HCT116 (cell line): ENCODE measurements around the gene GALNT2. TPM values are rescaled to one million over a fixed set of nuclear protein-coding genes. Genes with fewer than 3 reads are reported as not detected.

Experiments
- ATAC-seq: fragments of 200-7000 bp; cut with Tn5 transposase; 2 replicates; pipeline ENCODE4 v1.9.1; 2020; ENCODE audit warnings: mild to moderate bottlenecking, moderate library complexity
- BruUV-seq: library from RNA; stranded (reverse); fragments of 400-500 nt; replicated peaks from 2 replicates; lab custom pipeline; 2021; lab: Mats Ljungman, UMichigan
- CTCF ChIA-PET: fragments of 300-600 bp; sonication (Branson Sonifier 250); formaldehyde crosslinking; loops from one replicate; lab custom pipeline; 2021; ENCODE audit warnings: antibody characterized with exemption; lab: Charles Lee
- POLR2A ChIA-PET: fragments of 300-600, 350-600 bp; sonication (Branson Sonifier 250); formaldehyde crosslinking; loops from one replicate; lab custom pipeline; 2021; ENCODE audit warnings: antibody characterized with exemption; lab: Charles Lee
- RAD21 ChIA-PET, 2 experiments: fragments of 300-600 bp; sonication (Branson Sonifier 250); formaldehyde crosslinking; loops; one replicate each; lab custom pipeline; 2023; ENCODE audit warnings: low total read pairs in 2 of 2; ENCODE audit not compliant: uncharacterized antibody in 2 of 2, unreplicated experiment in 2 of 2, low non-redundant PET in 1 of 2; lab: Charles Lee
- DNase-seq: peaks from one replicate; pipeline ENCODE4 v3.0.0-alpha.2; 2010; ENCODE audit warnings: low read depth, low spot score
- H2AFZ ChIP-seq: fragments of 200-600 bp; shearing (Covaris generic), sonication (generic); 2 replicates; pipeline ENCODE4 v1.6.1; 2017; ENCODE audit warnings: low read depth, mixed run types, mixed read lengths, antibody characterized with exemption, low read length; ENCODE audit not compliant: poor library complexity, severe bottlenecking
- H3K27ac ChIP-seq: 2 replicates; pipeline ENCODE4 v1.5.1; 2012; ENCODE audit warnings: low read depth, low read length
- H3K27me3 ChIP-seq: fragments of 200-600 bp; sonication (generic); 2 replicates; pipeline ENCODE4 v1.6.1; 2016; ENCODE audit warnings: mixed run types, low read length, mixed read lengths; ENCODE audit not compliant: insufficient read depth
- H3K36me3 ChIP-seq, 2 experiments: fragments of 200-500 bp in 1 of 2; fragments of 200-600 bp in 1 of 2; sonication (Bioruptor generic) in 1 of 2; sonication (generic) in 1 of 2; 2 replicates each; pipeline versions ENCODE4 v1.5.1 to v1.6.1; 2014 to 2016; ENCODE audit warnings: low read length in 2 of 2, inconsistent platforms in 1 of 2, mixed read lengths in 1 of 2, mixed run types in 1 of 2; ENCODE audit not compliant: insufficient read depth in 2 of 2, control insufficient read depth in 1 of 2
- H3K4me1 ChIP-seq, 2 experiments: fragments of 200-600 bp in 1 of 2; sonication (generic) in 1 of 2; 2 replicates each; pipeline versions ENCODE4 v1.5.1 to v1.6.1; 2012 to 2017; ENCODE audit warnings: low read length in 2 of 2, inconsistent platforms in 1 of 2, mild to moderate bottlenecking in 1 of 2, mixed read lengths in 1 of 2, mixed run types in 1 of 2, moderate library complexity in 1 of 2; ENCODE audit not compliant: insufficient read depth in 2 of 2, control insufficient read depth in 1 of 2
- H3K4me2 ChIP-seq: fragments of 200-600 bp; sonication (generic); 2 replicates; pipeline ENCODE4 v1.6.1; 2017; ENCODE audit warnings: mixed run types, low read length, mixed read lengths
- H3K4me3 ChIP-seq, 2 experiments: fragments of 200-600 bp in 1 of 2; sonication (generic) in 1 of 2; replicated peaks in 1 of 2; 2 replicates each; pipeline ENCODE4 v1.5.1; 2011 to 2016; ENCODE audit warnings: low read length in 2 of 2, control low read depth in 1 of 2, low read depth in 1 of 2, mild to moderate bottlenecking in 1 of 2, mixed read lengths in 1 of 2, mixed run types in 1 of 2
- H3K79me2 ChIP-seq: fragments of 200-600 bp; sonication (generic); 2 replicates; pipeline ENCODE4 v1.6.1; 2017; ENCODE audit warnings: mild to moderate bottlenecking, mixed run types, low read length, moderate library complexity, mixed read lengths; ENCODE audit not compliant: insufficient read depth
- H3K9ac ChIP-seq: fragments of 200-600 bp; sonication (generic); 2 replicates; pipeline ENCODE4 v1.6.1; 2016; ENCODE audit warnings: low read length, mixed read lengths
- H3K9me2 ChIP-seq: fragments of 200-600 bp; sonication (generic), shearing (Covaris generic); 2 replicates; pipeline ENCODE4 v1.6.1; 2017; ENCODE audit warnings: mixed run types, mild to moderate bottlenecking, moderate library complexity; ENCODE audit not compliant: insufficient read depth
- H3K9me3 ChIP-seq, 2 experiments: fragments of 200-500 bp in 1 of 2; fragments of 200-600 bp in 1 of 2; sonication (Bioruptor generic) in 1 of 2; sonication (generic) in 1 of 2; 2 replicates each; pipeline ENCODE4 v1.6.1; 2014 to 2017; ENCODE audit warnings: low read length in 2 of 2, mixed read lengths in 2 of 2, inconsistent platforms in 1 of 2, low read depth in 1 of 2, mild to moderate bottlenecking in 1 of 2, mixed run types in 1 of 2, moderate library complexity in 1 of 2; ENCODE audit not compliant: control insufficient read depth in 1 of 2, insufficient read depth in 1 of 2
- H4K20me1 ChIP-seq: fragments of 200-600 bp; sonication (generic), shearing (Covaris generic); 2 replicates; pipeline ENCODE4 v1.6.1; 2017; ENCODE audit warnings: mixed run types, mild to moderate bottlenecking, moderate library complexity; ENCODE audit not compliant: insufficient read depth
- CBX3 ChIP-seq: IDR thresholded peaks from 2 replicates; pipeline ENCODE4 v1.6.1; 2012; ENCODE audit warnings: low read depth
- CEBPB ChIP-seq: IDR thresholded peaks from 2 replicates; pipeline ENCODE4 v1.6.1; 2012; ENCODE audit warnings: low read depth
- EGR1 ChIP-seq: IDR thresholded peaks from 2 replicates; pipeline ENCODE4 v1.6.1; 2012; ENCODE audit warnings: low read depth
- EZH2 ChIP-seq: fragments of 200-600 bp; sonication (generic); IDR thresholded peaks from 2 replicates; pipeline ENCODE4 v1.6.1; 2017; ENCODE audit warnings: antibody characterized with exemption, mixed run types
- FOSL1 ChIP-seq: IDR thresholded peaks from 2 replicates; pipeline ENCODE4 v1.6.1; 2012; ENCODE audit warnings: low read depth
- JUND ChIP-seq: IDR thresholded peaks from 2 replicates; pipeline ENCODE4 v1.6.1; 2012
- POLR2A ChIP-seq: IDR thresholded peaks from 2 replicates; pipeline ENCODE4 v1.7.0; 2011; ENCODE audit warnings: borderline replicate concordance; ENCODE audit not compliant: insufficient read depth, insufficient read length; ENCODE audit errors: extremely low read depth
- RAD21 ChIP-seq: IDR thresholded peaks from 2 replicates; pipeline ENCODE4 v1.6.1; 2012; ENCODE audit warnings: low read depth, mild to moderate bottlenecking
- SRF ChIP-seq: IDR thresholded peaks from 2 replicates; pipeline ENCODE4 v1.6.1; 2012; ENCODE audit warnings: low read depth
- TCF7L2 ChIP-seq: IDR thresholded peaks from 2 replicates; pipeline ENCODE4 v1.7.0; 2011; ENCODE audit warnings: borderline replicate concordance, inconsistent platforms; ENCODE audit not compliant: insufficient read depth, insufficient read length; ENCODE audit errors: extremely low read depth
- YY1 ChIP-seq: IDR thresholded peaks from 2 replicates; pipeline ENCODE4 v1.6.1; 2011; ENCODE audit warnings: low read length, low read depth, moderate library complexity, mild to moderate bottlenecking; ENCODE audit not compliant: insufficient replicate concordance; ENCODE audit errors: extremely low read depth
- ZNF274 ChIP-seq: fragments of 200-500 bp; sonication (Bioruptor generic); IDR thresholded peaks from 2 replicates; pipeline ENCODE4 v1.6.1; 2014; ENCODE audit warnings: mild to moderate bottlenecking, low read depth, low read length, inconsistent platforms
- intact Hi-C: fragments of 100-400 bp; cut with micrococcal nuclease; formaldehyde crosslinking; loops from 2 replicates; pipeline ENCODE4 v1.10.0; 2022
- total RNA-seq: library from RNA; stranded (reverse); gene quantifications from one replicate; pipeline ENCODE4 v1.2.1, GENCODE V29; 2021; ENCODE audit not compliant: unreplicated experiment
- TF ChIP-seq, protein P1 (sequence below): IDR thresholded peaks from 2 replicates; pipeline ENCODE4 v1.6.1; 2011; ENCODE audit warnings: mild to moderate bottlenecking, low read length, moderate library complexity; ENCODE audit not compliant: insufficient replicate concordance; ENCODE audit errors: extremely low read depth
- TF ChIP-seq, protein P2 (sequence below), 3 experiments: fragments of 200-600 bp in 1 of 3; sonication (generic) in 1 of 3; IDR thresholded peaks in 2 of 3; conservative IDR thresholded peaks in 1 of 3; 2 replicates each; pipeline ENCODE4 v1.5.1; 2012 to 2017; ENCODE audit warnings: low read depth in 2 of 3, low read length in 2 of 3, antibody characterized with exemption in 1 of 3, borderline replicate concordance in 1 of 3, control low read depth in 1 of 3, mild to moderate bottlenecking in 1 of 3, mixed read lengths in 1 of 3, mixed run types in 1 of 3, moderate library complexity in 1 of 3; ENCODE audit not compliant: insufficient read depth in 1 of 3
- TF ChIP-seq, protein P3 (sequence below): IDR thresholded peaks from 2 replicates; pipeline ENCODE4 v1.6.1; 2012
- TF ChIP-seq, protein P4 (sequence below): IDR thresholded peaks from 2 replicates; pipeline ENCODE4 v1.6.1; 2012; ENCODE audit warnings: low read depth
- TF ChIP-seq, protein P5 (sequence below): IDR thresholded peaks from 2 replicates; pipeline ENCODE4 v1.6.1; 2012

GALNT2 gene
- total RNA-seq, 1 experiment from 2014 or later: 40.8 TPM

DNA sequence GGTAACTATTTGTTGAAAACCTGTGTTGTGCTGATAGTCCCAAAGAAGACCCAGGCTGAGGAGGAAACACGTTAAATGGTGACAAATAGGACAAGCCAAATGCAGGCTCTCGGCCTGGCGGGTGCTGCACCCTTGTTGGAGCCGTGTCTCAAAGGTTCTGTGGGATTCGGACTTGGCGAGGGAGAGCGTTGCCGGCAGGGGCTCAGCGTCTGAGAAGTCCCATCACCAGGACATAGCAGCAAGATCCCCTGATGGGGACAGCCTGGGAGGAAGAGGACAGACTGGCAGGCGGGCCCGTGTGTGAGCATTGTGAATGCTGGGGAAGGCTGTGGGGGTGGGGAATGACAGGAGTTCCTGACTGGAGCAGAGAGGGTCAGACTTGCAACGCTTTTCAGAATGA, 216.6 kb downstream of the GALNT2 start:
- ChIA-PET CTCF (no interaction called here), RAD21 (no interaction called here), POLR2A (no interaction called here)
- no peaks in the 10 kb centered on the region for H3K27me3 ChIP-seq
- no peak for TF ChIP-seq ZNF274
- no peak for TF ChIP-seq POLR2A
- no peak for TF ChIP-seq EZH2
- no peak for TF ChIP-seq RAD21
- TF ChIP-seq EGR1: no peak
- TF ChIP-seq TCF7L2: no peak
- no peak for TF ChIP-seq CBX3
- no peak for TF ChIP-seq JUND
- TF ChIP-seq, protein P1, sequence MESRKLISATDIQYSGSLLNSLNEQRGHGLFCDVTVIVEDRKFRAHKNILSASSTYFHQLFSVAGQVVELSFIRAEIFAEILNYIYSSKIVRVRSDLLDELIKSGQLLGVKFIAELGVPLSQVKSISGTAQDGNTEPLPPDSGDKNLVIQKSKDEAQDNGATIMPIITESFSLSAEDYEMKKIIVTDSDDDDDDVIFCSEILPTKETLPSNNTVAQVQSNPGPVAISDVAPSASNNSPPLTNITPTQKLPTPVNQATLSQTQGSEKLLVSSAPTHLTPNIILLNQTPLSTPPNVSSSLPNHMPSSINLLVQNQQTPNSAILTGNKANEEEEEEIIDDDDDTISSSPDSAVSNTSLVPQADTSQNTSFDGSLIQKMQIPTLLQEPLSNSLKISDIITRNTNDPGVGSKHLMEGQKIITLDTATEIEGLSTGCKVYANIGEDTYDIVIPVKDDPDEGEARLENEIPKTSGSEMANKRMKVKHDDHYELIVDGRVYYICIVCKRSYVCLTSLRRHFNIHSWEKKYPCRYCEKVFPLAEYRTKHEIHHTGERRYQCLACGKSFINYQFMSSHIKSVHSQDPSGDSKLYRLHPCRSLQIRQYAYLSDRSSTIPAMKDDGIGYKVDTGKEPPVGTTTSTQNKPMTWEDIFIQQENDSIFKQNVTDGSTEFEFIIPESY: no peak
- no peak for TF ChIP-seq CEBPB
- TF ChIP-seq YY1: no peak
- TF ChIP-seq, protein P2, sequence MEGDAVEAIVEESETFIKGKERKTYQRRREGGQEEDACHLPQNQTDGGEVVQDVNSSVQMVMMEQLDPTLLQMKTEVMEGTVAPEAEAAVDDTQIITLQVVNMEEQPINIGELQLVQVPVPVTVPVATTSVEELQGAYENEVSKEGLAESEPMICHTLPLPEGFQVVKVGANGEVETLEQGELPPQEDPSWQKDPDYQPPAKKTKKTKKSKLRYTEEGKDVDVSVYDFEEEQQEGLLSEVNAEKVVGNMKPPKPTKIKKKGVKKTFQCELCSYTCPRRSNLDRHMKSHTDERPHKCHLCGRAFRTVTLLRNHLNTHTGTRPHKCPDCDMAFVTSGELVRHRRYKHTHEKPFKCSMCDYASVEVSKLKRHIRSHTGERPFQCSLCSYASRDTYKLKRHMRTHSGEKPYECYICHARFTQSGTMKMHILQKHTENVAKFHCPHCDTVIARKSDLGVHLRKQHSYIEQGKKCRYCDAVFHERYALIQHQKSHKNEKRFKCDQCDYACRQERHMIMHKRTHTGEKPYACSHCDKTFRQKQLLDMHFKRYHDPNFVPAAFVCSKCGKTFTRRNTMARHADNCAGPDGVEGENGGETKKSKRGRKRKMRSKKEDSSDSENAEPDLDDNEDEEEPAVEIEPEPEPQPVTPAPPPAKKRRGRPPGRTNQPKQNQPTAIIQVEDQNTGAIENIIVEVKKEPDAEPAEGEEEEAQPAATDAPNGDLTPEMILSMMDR (IDR thresholded peaks at IDR 0.05 in 2 of 3, conservative IDR thresholded peaks at IDR 0.05 in 1 of 3; ENCODE audit: borderline replicate concordance in 1 of 3, insufficient read depth in 1 of 3, low read depth in 2 of 3, low read length in 2 of 3): no peak
- TF ChIP-seq, protein P3, sequence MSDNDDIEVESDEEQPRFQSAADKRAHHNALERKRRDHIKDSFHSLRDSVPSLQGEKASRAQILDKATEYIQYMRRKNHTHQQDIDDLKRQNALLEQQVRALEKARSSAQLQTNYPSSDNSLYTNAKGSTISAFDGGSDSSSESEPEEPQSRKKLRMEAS: no peak
- TF ChIP-seq, protein P4, sequence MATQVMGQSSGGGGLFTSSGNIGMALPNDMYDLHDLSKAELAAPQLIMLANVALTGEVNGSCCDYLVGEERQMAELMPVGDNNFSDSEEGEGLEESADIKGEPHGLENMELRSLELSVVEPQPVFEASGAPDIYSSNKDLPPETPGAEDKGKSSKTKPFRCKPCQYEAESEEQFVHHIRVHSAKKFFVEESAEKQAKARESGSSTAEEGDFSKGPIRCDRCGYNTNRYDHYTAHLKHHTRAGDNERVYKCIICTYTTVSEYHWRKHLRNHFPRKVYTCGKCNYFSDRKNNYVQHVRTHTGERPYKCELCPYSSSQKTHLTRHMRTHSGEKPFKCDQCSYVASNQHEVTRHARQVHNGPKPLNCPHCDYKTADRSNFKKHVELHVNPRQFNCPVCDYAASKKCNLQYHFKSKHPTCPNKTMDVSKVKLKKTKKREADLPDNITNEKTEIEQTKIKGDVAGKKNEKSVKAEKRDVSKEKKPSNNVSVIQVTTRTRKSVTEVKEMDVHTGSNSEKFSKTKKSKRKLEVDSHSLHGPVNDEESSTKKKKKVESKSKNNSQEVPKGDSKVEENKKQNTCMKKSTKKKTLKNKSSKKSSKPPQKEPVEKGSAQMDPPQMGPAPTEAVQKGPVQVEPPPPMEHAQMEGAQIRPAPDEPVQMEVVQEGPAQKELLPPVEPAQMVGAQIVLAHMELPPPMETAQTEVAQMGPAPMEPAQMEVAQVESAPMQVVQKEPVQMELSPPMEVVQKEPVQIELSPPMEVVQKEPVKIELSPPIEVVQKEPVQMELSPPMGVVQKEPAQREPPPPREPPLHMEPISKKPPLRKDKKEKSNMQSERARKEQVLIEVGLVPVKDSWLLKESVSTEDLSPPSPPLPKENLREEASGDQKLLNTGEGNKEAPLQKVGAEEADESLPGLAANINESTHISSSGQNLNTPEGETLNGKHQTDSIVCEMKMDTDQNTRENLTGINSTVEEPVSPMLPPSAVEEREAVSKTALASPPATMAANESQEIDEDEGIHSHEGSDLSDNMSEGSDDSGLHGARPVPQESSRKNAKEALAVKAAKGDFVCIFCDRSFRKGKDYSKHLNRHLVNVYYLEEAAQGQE: no peak
- no peak for TF ChIP-seq FOSL1
- TF ChIP-seq SRF: no peak
- TF ChIP-seq, protein P5, sequence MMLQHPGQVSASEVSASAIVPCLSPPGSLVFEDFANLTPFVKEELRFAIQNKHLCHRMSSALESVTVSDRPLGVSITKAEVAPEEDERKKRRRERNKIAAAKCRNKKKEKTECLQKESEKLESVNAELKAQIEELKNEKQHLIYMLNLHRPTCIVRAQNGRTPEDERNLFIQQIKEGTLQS: no peak
- no peaks in the 10 kb centered on the region for H3K9me2 ChIP-seq
- no peak overlapping the region for H2AFZ ChIP-seq
- H3K4me3 ChIP-seq: no peak overlapping the region
- H3K4me1 ChIP-seq: no peaks in the 10 kb centered on the region
- H3K79me2 ChIP-seq: no peaks in the 10 kb centered on the region
- no peak overlapping the region for H3K9ac ChIP-seq
- no peaks in the 10 kb centered on the region for H3K9me3 ChIP-seq
- intact Hi-C loops: no loop called here
- BruUV-seq: no TSS peak
- no peaks in the 10 kb centered on the region for H4K20me1 ChIP-seq
- ATAC-seq: no peak
- no peak overlapping the region for H3K4me2 ChIP-seq
- no peak for DNase-seq
- H3K27ac ChIP-seq: no peak overlapping the region
- no peaks in the 10 kb centered on the region for H3K36me3 ChIP-seq
